Middle frontal gyrus (tissue), 1 donor: ENCODE results near the gene TAS2R1.

Experiments
- DNase-seq: peaks from one replicate; pipeline ENCODE4 v3.0.0-alpha.2; 2015; ENCODE audit warnings: low spot score; ENCODE audit errors: extremely low spot score

Gene TAS2R1

GRCh38 chr5:9588254-9588653 lies 41.9 kb downstream of the TAS2R1 start:
- DNase-seq, result no peak

DNA sequence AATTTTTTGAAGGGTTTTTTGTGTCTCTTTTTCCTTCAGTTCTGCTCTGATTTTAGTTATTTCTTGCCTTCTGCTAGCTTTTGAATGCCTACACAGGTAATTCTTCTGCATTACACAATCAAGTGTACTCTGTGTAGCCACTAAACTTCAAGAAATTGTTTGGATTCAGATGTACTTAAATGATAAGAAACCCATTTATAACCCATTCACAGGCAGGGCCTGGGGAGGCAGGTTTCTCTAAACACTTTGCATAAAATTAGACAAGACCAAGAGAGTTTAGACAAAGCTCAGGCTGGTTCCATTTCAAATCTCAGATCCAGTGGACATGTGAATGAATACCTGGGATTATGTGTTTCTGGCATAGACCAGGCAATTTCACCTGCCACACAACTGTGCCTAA lies 43.0 kb downstream of the TAS2R1 start:
- DNase-seq, result no peak

- DNase-seq, result no peak
These were observed 47.7 kb downstream of the TAS2R1 start for GRCh38 chr5:9582406-9582805.
